ENCODE results near the gene SULT1B1. TPM values are rescaled to one million over a fixed set of nuclear protein-coding genes. Genes with fewer than 3 reads are reported as not detected.

SULT1B1 gene
- total and polyA plus RNA-seq, 2 donors (not counting 3 experiments of a cell fraction or from before 2014, with no cell fraction given), result 45.0 to 59.5 TPM

DNA sequence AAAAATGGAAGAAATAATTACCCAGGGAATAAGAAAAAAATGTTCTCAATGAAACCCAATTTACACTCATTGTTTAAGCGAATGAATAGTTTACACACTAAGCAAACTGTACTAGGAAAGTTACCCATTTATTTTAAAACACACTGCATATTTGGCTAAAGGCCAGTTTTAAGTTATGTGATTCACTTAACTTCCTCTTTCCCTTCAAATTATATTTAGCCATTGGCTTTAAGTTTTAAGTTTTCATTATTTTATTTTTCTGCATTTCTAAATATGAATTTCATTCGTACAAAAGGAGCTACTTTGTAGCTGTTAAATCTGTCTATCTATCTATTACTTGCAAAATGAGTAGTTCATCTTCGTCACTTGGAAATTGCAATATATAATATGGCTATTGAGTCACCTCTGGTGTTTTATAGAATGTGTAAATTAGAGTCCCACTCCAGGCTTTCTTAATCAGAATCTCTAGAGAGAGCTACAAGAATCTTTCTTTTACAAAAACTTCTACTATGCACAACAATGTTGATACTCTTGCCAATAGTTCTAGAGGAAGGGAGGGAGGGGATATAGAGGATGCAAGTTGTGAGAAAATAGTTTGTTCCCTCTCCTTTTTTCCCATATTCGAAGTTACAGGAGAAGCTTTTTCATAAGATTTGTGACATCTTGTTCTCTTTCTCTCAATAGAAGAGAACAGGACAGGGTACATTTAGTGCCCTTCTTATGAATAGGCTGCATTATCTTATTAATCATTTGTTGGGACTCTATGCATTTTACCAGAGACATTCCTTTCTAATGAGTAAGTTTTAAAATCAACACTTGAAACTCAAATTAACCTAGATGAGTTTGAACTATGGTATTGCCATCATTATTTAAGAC lies 41.8 kb downstream of the SULT1B1 start:
- FAIRE-seq (peak; percentile 4), DNase-seq (ENCODE audit: low read depth, low spot score) (peak; percentile 83)
- no peaks in the 10 kb centered on the region for H3K36me3 ChIP-seq (ENCODE audit: control insufficient read depth in 2 of 2, extremely low read depth in 1 of 2, insufficient read depth in 2 of 2, low read length in 2 of 2)
- ChIA-PET CTCF (interaction anchor here (1.2 to 1.7 kb wide), 4 partner anchors 9 to 105 kb away, joined by 3 to 11 read pairs (median 6); no protein-coding TSS in a partner anchor), POLR2A (interaction anchor here (1.2 kb wide), 1 partner anchor 42 kb away, joined by 4 read pairs; the partner anchor contains the start of gene SULT1B1)
- H3K4me1 ChIP-seq (ENCODE audit: control insufficient read depth, extremely low read depth, insufficient read depth, low read length), result peaks cover 56% of the 10 kb centered on the region
- H3K9ac ChIP-seq (replicated peaks; ENCODE audit: extremely low read depth, insufficient read depth, low read length), result peak overlapping the region; percentile 86
- no peaks in the 10 kb centered on the region for H3K9me1 ChIP-seq (replicated peaks; ENCODE audit: control insufficient read depth, extremely low read depth, insufficient read depth, low read length)
- dilution Hi-C loops (cut with MboI; ENCODE audit: extremely low pct_ligation_motif_present, low sequenced_read_pairs) (no loop called here), intact Hi-C loops (cut with micrococcal nuclease) (loop anchor here (1.0 kb wide), 6 partner anchors 8 to 105 kb away; no protein-coding TSS in a partner anchor)
- TSS peak; percentile 74 for BruUV-seq (replicated peaks)
- TF ChIP-seq MYC (IDR thresholded peaks at IDR 0.05; ENCODE audit: low read depth, low read length) (no peak), POLR2A (IDR thresholded peaks at IDR 0.05; ENCODE audit: low read depth, low read length) (peak; percentile 4), CTCF (IDR thresholded peaks at IDR 0.05; ENCODE audit: extremely low read depth in 1 of 2, insufficient read depth in 1 of 2, low read depth in 1 of 2, low read length in 2 of 2) (no peak), MAX (IDR thresholded peaks at IDR 0.05; ENCODE audit: insufficient read depth, insufficient read length) (no peak), EZH2 (IDR thresholded peaks at IDR 0.05; ENCODE audit: borderline replicate concordance, low read depth, low read length, severe bottlenecking) (no peak), FOS (IDR thresholded peaks at IDR 0.05; ENCODE audit: borderline replicate concordance, insufficient read depth, low read length) (peak; percentile 41), POLR2AphosphoS5 (IDR thresholded peaks at IDR 0.05; ENCODE audit: insufficient read depth, low read depth, low read length) (peak; percentile 24), JUN (IDR thresholded peaks at IDR 0.05; ENCODE audit: borderline replicate concordance, insufficient read depth, insufficient read length, low read depth) (peak; percentile 61), GATA2 (IDR thresholded peaks at IDR 0.05; ENCODE audit: insufficient read depth, insufficient read length, low read depth, low read length) (peak; percentile 49)
- H3K9me3 ChIP-seq (replicated peaks; ENCODE audit: control insufficient read depth, insufficient read depth, low read length), result no peaks in the 10 kb centered on the region
- peak overlapping the region; percentile 67 for H3K4me2 ChIP-seq (ENCODE audit: insufficient read depth, low read length)
- no peak overlapping the region for H2AFZ ChIP-seq (ENCODE audit: low read depth, low read length)
- no peaks in the 10 kb centered on the region for H4K20me1 ChIP-seq (replicated peaks; ENCODE audit: control insufficient read depth, extremely low read depth, insufficient read depth, low read length)
- H3K27ac ChIP-seq (ENCODE audit: insufficient read depth, low read depth, low read length), result peak overlapping the region; percentile 80
- no peaks in the 10 kb centered on the region for H3K27me3 ChIP-seq (ENCODE audit: control insufficient read depth in 2 of 2, insufficient read depth in 2 of 2, low read length in 2 of 2)
- no peak overlapping the region for H3K4me3 ChIP-seq (replicated peaks in 1 of 3; ENCODE audit: insufficient read depth in 1 of 3, low read depth in 1 of 3, low read length in 3 of 3)
- H3K79me2 ChIP-seq (ENCODE audit: control insufficient read depth, insufficient read depth, low read length), result no peaks in the 10 kb centered on the region

Measured in endothelial cell of umbilical vein (primary cell).